ENCODE measurements around the gene PSG5. TPM values are rescaled to one million over a fixed set of nuclear protein-coding genes. Genes with fewer than 3 reads are reported as not detected.
"Not testable (repeated sequence)": the region's sequence is repeated elsewhere in the genome, so short reads cannot be mapped to it uniquely, and the experiment has no call there.

Gene PSG5
- total RNA-seq, 2 experiments from 2014 or later: not detected

- H3K4me3 Mint-ChIP-seq; POLR2A ChIA-PET; H3K4me1 Mint-ChIP-seq (ENCODE audit: low read depth); CTCF ChIA-PET; DNase-seq; H3K36me3 Mint-ChIP-seq; H3K27me3 Mint-ChIP-seq; intact Hi-C loops (cut with micrococcal nuclease); H3K27ac Mint-ChIP-seq: not testable (repeated sequence)
- peaks cover 12% of the 10 kb centered on the region for H3K9me3 Mint-ChIP-seq
These were observed 65.8 kb downstream of the PSG5 start for GRCh38 chr19:43120433-43121026.

- H3K36me3 Mint-ChIP-seq; POLR2A ChIA-PET; H3K27me3 Mint-ChIP-seq; H3K4me3 Mint-ChIP-seq; DNase-seq; intact Hi-C loops (cut with micrococcal nuclease); H3K27ac Mint-ChIP-seq; CTCF ChIA-PET; H3K4me1 Mint-ChIP-seq (ENCODE audit: low read depth): not testable (repeated sequence)
- peaks cover 19% of the 10 kb centered on the region for H3K9me3 Mint-ChIP-seq
These were observed 66.8 kb downstream of the PSG5 start for GRCh38 chr19:43119526-43119925.

Other genes starting within 250 kb of the PSG5 start
- not detected for gene PSG7, start 249.3 kb downstream of the PSG5 start, total RNA-seq
- not detected for gene PSG11, start 160.1 kb downstream of the PSG5 start, total RNA-seq
- not detected for gene PSG2, start 103.8 kb downstream of the PSG5 start, total RNA-seq
- gene PSG4, start 19.1 kb upstream of the PSG5 start, total RNA-seq: not detected
- not detected for gene PSG9, start 83.0 kb upstream of the PSG5 start, total RNA-seq
- not detected for gene CD177, start 167.2 kb upstream of the PSG5 start, total RNA-seq
- gene TEX101, start 228.4 kb upstream of the PSG5 start, total RNA-seq: not detected